Activated CD8-positive, alpha-beta memory T cell treated with anti-CD3 and anti-CD28 coated beads, Interleukin-2, amount 50 U/mL, for 1 hour (primary cell): ENCODE results near the gene ARMH3.
"Not testable (repeated sequence)": the region's sequence is repeated elsewhere in the genome, so short reads cannot be mapped to it uniquely, and the experiment has no call there.

Experiments used
- DNase-seq: peaks from one replicate; pipeline ENCODE4 v3.0.0-alpha.2; 2020; ENCODE audit errors: extremely low read depth

Gene ARMH3, protein sequence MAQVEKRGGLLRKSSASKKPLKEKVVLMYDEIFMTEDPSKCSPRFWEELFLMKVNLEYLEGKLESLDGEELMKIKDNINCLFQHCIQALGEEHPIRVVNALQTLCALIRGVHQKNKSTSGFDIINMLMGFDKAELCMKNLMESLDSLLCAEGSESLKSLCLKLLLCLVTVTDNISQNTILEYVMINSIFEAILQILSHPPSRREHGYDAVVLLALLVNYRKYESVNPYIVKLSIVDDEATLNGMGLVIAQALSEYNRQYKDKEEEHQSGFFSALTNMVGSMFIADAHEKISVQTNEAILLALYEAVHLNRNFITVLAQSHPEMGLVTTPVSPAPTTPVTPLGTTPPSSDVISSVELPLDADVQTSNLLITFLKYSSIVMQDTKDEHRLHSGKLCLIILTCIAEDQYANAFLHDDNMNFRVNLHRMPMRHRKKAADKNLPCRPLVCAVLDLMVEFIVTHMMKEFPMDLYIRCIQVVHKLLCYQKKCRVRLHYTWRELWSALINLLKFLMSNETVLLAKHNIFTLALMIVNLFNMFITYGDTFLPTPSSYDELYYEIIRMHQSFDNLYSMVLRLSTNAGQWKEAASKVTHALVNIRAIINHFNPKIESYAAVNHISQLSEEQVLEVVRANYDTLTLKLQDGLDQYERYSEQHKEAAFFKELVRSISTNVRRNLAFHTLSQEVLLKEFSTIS

DNA sequence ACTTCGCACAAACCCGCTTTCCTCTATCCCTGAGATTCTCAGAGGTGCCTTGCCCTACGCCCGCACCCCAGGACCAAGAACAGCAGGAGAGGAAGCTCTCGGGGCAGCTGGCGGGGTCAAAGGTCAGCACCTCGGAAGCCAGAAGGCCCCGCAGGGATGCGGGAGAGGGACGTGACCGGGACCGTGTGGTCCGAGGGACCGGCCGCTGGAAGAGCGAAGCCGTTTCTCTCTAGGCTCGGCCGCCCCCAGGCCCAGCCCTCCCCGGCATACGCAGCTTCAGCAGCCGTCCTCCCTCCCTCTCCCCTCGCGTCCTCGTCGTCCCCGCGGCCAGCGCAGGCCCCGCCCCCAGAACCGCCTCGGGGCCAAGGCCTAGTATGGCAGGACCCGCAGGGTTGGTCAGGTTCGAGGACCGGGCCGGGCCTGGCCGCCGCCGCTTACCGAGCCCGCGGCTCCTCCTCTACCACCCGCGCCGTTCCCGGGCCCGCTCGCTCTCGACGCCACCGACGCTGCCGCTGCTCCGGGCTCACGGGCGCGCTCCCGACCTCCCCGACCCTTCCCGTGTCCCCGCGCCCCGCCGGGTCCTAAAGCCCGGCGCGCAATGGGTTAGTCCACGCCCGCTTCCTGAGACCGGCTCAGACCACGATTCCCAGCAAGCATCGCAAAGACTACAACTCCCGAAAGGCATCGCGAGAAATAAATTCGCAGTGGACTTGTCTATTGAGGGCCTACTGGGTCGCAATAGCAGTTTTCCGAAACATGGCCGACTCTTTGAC is at the start of gene ARMH3:
Gene ARMH3, minus strand, starts transcription at position 527 of the 773 bp plus-strand sequence. CDS start 16,059 bp downstream, outside the sequence.
- DNase-seq = peak; percentile 65

DNA sequence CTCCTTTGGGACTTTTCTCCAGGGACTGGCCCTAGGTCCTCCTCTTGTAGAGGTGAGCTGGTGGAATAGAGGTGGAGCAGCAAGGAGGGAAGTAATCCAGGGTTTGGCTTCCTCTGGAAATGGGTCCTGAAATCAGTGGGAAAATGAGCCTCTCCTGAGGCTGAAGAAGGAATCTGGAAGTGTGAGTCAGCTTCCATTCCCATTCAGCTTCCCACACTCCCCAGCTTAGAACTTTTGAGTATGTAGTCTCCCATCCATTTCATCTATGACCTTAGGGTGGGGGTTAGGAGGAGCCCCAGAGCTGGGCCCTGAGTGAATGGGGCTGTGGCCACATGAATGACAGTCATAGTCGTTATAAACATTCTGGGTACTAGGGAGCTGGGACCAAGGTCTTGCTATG is 46.4 kb upstream of the ARMH3 start:
- no peak for DNase-seq

DNA sequence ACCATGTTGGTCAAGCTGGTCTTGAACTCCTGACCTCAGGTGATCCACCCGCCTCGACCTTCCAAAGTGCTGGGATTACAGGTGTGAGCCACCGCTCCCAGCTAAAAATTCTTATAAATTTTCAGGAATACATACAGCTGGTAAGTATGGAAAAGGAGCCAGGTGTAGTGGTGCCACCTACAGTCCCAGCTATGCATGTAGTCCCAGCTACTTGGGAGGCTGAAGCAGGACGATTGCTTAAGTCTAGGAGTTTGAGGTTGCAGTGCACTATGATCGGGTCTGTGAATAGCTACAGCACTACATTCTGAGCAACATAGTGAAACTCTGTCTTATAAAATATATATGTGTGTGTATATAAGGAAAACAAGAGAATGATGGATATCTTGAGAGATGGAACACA is 45.2 kb upstream of the ARMH3 start:
- DNase-seq = no peak

DNA sequence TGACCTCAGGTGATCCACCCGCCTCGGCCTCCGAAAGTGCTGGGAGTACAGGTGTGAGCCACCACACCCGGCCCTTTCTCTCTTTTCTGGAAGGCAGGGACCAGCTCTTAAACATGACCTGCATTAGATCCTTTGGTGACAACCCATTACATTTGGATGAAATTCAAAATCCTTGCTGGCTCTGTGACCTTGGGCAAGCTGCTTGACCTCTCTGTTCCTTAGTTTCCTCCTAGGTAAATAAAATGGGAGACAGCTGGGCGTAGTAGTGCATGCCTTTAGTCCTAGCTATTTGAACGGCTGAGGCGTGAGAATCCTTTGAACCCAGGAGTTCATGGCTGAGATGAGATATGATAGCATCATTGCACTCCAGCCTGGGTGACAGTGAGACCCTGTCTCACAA is 40.5 kb upstream of the ARMH3 start:
- DNase-seq = no peak

DNA sequence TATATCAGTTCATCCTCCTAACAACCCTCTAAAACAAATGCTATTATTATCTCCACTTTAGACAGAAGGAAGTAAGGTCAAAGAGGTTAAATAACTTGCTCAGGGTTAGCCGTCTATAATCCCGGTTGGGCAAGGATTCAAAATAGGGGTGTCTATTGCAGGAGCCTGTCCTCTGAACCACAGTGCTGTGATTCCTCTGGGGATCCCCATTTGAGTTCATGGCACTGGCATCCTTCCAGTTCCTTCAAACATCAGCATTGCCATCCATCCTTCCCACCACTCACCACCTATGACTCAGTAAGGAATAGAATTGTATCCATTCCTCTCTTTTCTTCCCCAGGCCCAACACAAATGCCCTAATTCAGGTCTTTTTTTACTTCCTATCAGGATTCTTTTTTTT is 34.8 kb upstream of the ARMH3 start:
- DNase-seq = no peak

DNA sequence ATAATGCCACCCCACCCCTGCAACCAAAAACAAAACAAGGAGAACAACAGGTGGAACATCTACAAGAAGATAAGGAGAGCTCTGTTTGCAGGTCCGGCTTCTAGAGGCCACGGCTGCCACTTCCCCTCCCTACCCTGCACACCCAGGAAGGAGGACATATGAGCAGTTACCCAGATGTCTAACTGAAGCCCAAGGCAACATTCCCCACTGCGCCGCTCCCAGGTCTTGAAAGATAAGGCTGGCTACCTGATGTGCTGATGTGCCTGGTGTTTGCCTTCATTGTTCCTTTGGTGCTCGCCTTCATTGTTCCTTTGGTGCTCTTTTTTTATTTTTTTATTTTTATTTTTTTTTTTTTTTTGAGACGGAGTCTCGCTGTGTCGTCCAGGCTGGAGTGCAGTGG is 30.2 kb upstream of the ARMH3 start:
- DNase-seq = no peak

DNA sequence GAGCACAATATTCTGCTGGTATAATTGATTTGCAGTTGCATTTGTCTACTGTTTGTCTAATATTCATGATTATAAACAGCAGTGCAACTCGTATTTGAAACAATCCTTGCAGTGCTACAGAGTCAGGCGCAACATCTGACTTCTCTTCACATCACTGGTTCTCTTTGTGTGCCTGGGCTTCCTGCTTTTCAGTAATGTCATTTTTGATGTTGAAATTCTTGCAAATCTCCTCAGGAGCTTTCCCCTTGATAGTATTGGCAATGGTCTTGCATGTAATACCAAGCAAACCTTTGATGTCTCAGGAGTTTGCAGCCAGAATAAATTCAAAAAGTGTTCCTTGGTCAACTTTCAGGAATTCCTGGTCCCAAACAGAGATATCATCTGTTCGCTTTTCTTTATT is 29.4 kb upstream of the ARMH3 start:
- DNase-seq = no peak

DNA sequence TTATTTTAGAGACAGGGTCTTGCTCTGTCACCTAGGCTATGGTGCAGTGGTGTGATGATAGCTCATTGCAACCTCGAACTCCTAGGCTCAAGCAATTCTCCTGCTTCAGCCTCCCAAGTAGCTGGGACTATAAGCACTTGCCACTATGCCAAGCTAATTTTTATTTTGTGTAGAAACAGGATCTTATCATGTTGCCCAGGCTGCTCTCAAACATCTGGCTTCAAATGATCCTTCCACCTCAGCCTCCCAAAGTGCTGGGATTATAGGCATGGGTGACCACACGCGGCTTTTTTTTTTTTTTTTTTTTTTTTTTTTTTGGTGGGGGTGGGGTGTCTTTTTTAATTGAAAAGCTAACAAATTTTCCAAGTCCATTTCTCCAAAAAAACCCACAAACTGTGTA is 27.6 kb upstream of the ARMH3 start:
- no peak for DNase-seq

DNA sequence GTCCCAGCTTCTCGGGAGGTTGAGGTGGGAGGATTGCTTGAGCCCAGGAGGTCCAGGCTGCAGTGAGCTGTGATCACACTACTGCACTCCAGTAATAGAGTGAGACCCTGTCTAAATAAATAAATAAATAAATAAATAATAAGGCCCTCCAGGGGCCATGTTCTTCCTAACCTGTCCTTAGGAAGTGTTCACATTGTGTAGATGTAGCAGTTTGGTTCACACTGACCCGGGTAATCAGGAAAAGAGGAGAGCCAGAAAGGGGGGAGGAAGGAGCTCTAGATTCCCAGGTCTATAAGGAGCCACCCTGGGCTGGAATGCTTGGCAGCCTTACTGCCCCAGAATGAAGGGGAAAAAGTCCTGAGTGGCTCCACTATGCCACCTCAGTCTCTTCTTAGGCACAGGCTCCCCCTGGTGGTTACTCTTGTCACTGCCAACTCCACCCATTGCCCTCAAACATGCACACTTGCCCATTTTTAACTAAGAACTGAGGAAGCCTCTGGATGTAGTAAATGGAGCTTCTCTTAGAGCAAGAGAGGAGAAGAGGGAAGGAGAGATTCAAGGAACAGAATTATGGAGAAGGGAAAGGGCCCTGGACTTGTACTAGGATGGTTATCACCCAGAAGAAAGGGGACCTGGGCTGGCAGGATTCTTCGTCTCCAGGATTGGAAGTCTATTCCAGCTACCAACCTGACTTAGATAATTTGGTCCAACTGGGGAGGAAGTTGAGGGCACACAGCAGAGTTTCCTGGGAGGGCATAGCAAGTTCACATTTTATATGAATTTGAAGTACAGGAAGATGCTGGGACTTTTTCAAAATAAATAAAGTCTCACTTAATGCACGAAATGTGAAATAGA is 16.9 kb upstream of the ARMH3 start:
- peak; percentile 55 for DNase-seq

DNA sequence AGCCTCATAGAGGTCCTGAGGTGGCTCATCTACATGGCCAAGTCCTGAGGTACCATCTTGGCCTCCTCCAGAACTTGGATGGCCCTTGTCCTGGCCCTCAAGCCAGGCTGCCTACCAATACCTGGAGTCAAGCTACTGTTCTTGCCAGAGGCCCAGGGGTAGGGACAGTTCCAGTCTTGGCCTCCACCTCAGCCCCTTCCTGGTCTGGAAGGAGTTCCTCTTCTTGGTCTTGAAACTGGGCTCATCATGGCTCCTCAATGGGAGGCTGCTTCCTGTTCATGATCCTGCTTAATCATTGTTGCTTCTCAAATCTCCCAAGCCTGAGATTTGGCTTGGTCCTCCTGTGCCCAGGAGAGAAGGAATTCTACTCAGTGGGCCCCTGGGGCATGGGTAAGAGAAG is 13.1 kb upstream of the ARMH3 start:
- DNase-seq = no peak

DNA sequence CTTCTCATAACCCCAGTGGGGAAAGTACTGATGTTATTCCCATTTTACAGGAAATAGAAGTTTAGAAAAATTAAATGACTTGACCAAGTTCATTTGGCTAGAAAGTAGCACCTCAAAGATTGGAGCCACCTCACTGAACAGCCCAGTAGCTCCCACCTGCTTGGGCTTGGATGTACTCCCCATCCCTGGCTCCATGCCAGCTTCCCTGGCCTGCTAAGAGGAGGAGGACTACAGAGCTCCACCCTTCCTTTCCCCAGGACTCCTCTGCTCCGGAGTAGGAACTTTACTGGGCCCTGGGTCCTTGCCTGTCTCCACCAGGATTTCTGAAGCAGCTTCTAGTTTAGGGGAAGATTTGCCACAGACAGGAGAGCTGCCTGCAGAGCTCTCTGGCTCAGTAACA is 12.2 kb upstream of the ARMH3 start:
- DNase-seq = no peak

DNA sequence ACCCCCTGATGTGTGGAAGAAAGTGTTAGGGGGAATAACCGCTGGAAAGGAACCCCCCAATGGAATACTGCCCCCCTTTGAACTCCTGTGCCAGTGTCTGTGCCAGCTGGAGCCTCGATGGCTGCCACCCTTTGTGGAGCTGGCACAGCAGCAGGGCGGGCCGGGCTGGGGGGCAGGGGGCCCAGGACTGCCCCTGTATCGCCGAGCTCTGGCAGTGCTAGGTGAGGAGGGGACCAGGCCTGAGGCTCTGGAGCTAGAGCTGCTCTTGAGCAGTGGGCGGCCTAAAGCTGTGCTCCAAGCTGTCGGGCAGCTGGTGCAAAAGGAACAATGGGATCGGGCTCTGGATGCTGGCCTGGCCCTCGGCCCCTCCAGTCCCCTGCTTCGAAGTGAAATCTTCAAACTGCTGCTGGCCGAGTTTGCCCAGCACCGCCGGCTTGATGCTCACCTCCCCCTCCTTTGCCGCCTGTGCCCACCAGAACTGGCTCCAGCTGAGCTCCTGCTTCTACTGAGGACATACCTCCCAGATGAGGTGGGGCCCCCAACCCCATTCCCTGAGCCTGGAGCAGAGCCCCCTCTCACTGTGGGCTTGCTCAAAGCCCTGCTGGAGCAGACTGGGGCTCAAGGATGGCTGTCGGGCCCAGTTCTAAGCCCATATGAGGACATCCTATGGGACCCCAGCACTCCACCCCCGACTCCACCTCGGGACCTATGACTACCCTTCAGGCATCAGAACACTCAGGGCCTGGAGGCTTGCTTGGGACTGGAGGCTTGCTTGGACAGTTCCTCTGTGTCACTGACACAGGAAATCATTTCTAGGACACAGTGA is 11.3 kb upstream of the ARMH3 start:
- DNase-seq = no peak

DNA sequence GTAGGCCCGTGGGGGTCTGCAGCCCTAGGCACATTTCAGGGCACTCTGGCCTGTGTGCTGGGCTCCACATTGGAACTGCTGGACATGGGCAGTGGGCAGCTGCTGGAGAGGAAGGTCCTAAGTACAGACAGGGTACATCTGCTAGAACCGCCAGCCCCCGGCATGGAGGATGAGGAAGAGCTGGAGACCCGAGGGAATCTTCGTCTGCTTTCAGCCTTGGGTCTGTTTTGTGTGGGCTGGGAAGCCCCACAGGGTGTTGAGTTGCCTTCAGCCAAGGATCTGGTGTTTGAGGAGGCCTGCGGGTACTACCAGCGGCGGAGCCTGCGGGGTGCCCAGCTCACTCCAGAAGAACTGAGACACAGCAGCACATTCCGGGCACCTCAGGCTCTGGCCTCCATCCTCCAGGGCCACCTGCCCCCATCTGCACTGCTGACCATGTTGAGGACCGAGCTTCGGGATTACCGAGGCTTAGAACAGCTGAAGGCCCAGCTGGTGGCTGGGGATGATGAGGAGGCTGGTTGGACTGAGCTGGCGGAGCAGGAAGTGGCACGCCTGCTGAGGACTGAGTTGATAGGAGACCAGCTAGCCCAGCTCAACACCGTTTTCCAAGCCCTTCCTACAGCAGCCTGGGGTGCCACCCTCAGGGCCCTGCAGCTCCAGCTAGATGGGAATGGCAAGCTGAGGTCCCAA is 10.6 kb upstream of the ARMH3 start:
- DNase-seq = no peak

DNA sequence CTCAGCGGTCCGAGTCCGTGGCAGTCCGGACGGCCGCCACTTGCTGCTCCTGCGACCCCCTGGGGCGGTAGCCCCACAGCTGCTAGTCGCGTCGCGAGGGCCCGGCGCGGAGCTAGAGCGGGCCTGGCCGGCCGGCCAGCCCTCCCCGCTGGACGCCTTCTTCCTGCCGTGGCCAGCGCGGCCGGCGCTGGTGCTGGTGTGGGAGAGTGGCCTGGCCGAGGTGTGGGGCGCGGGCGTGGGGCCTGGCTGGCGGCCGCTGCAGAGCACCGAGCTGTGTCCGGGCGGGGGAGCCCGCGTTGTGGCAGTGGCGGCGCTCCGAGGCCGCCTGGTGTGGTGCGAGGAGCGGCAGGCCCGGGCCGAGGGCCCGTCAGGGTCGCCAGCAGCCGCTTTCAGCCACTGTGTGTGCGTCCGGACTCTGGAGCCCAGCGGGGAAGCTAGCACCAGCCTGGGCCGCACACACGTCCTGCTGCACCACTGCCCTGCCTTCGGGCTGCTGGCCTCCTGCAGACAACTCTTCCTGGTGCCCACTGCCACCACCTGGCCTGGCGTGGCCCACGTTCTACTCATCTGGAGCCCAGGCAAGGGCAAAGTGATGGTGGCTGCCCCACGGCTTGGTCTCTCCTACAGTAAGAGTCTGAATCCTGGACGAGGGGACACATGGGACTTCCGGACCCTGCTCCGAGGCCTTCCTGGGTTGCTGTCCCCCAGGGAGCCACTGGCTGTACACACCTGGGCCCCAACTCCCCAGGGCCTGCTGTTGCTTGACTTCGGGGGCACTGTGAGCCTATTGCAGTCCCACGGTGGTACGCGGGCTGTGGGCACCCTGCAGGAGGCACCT is 9.8 kb upstream of the ARMH3 start:
- no peak for DNase-seq

DNA sequence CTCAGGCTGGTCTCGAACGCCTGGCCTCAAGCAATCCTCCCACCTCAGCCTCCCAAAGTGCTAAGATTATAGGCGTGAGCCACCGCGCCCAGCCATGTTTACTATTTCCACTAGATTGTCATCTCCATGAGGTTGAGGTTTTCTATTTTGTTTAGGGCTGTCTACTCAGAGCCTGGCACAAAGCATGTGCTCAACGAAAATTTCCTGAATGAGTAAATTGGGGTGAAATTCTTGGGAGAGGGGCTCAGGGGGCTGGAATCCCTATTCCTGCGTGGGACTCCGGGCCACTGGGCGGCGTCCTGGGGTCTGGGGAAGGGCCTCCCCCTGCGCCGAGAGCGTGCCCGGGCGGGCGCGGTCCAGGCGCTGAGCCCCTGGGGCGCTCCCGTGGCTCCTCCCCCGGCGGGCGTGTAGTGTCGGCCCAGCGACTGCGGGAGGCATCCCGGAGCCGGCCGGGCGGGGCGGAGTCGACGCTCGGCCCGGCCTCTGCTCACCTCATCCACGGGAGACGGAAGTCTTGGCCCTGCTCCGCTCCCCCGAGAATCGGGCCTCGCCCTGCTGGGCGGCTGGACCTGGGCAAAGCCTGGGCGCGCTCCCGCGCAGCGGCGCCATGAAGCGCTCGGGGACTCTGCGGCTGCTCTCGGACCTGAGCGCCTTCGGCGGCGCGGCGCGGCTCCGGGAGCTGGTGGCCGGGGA is 9.0 kb upstream of the ARMH3 start, which contains the start of gene HPS6:
Gene HPS6, plus strand, starts transcription at position 482 of the 693 bp plus-strand sequence. Its CDS starts 126 bp downstream, at position 608.
- peak; percentile 57 for DNase-seq

DNA sequence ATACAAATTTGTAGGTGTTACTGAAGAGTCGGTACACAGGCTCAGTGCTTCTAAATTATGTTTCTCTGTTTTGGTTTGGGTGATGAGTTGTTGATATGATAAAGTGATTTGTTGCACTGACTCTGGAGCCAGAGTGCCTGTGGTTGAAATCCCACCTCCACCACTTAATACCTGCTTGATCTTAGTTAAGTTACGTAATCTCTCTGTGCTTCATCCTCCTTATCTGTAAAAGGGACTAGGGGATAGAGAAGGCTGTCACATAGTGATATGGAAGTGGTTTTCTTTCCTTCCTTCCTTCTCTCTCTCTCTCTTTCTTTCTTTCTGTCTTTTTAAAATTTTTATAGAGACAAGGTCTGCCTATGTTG is 8.5 kb upstream of the ARMH3 start:
- no peak for DNase-seq

DNA sequence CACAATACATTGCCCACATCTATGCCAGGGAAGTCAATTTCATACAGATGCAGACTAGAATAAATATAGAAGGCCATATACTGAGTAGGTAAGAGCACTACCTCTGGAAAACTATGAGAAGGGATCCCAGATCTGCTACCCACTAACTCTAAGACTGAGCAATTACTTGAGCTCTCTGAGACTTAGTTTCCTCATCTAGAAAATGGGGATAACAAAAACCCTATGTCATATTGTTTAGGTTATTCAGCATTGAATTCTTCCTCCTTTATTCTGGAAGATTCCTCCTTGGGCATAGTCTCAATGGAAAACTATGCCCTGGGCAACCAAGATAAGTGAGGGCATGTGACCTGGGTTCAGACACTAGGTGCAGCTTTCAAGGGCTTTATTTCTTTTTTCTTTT is 4.0 kb upstream of the ARMH3 start:
- no peak for DNase-seq

DNA sequence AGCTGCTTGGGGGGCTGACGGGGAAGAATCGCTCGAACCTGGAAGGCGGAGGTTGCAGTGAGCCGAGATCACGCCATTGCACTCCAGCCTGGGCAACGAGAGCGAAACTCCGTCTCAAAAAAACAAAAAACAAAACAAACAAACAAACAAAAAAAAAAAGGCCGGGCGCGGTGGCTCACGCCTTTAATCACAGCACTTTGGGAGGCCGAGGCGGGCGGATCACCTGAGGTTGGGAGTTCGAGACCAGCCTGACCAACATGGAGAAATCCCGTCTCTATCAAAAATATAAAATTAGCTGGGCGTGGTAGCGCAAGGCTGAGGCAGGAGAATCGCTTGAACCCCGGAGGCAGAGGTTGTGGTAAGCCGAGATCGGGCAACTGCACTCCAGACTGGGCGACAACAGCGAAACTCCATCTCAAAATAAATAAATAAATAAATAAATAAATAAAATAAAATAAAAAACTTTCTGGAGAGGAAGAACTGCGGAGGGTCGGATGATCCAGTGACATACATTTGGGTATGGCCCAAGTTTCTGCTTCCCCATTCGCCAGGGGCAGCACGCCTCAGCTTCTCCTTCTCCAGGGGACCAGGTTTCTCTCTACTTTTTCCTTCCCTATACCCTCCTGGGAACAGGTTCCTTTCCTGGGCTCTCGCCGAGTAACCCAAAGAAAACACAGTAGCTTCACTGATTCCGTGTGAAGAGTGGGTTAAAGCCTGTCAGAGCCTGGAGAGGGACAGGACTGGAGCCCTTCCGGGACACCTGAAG is 909 bp downstream of the ARMH3 start:
- not testable (repeated sequence) for DNase-seq
